ENCODE measurements around the gene GPSM1.
A peak's percentile ranks its signal among the peaks of the same experiment; 100 is the strongest.

GPSM1 gene

DNA sequence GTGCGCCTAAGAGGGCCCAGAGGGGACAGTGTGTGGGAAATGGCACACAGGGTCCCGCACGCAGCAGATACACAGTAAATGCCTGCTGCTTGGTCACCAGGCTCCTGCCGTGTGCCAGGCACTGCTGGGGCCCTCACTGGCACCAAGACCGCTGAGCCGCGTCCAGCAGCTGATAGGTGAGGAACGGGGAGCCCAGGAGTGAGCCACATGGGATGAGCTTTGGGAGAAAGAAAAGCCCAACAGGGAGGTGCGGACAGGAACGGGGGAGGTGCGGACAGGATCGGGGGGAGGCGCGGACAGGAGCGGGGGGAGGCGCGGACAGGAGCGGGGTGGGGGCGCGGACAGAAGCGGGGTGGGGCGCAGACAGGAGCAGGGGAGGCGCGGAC, 16.5 kb downstream of the GPSM1 start:
- no peak overlapping the region for H3K27ac ChIP-seq
- no peak for TF ChIP-seq ZFX (IDR thresholded peaks at IDR 0.05; ENCODE audit: borderline replicate concordance)
- TF ChIP-seq, protein P1, sequence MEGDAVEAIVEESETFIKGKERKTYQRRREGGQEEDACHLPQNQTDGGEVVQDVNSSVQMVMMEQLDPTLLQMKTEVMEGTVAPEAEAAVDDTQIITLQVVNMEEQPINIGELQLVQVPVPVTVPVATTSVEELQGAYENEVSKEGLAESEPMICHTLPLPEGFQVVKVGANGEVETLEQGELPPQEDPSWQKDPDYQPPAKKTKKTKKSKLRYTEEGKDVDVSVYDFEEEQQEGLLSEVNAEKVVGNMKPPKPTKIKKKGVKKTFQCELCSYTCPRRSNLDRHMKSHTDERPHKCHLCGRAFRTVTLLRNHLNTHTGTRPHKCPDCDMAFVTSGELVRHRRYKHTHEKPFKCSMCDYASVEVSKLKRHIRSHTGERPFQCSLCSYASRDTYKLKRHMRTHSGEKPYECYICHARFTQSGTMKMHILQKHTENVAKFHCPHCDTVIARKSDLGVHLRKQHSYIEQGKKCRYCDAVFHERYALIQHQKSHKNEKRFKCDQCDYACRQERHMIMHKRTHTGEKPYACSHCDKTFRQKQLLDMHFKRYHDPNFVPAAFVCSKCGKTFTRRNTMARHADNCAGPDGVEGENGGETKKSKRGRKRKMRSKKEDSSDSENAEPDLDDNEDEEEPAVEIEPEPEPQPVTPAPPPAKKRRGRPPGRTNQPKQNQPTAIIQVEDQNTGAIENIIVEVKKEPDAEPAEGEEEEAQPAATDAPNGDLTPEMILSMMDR (IDR thresholded peaks at IDR 0.05), result no peak

DNA sequence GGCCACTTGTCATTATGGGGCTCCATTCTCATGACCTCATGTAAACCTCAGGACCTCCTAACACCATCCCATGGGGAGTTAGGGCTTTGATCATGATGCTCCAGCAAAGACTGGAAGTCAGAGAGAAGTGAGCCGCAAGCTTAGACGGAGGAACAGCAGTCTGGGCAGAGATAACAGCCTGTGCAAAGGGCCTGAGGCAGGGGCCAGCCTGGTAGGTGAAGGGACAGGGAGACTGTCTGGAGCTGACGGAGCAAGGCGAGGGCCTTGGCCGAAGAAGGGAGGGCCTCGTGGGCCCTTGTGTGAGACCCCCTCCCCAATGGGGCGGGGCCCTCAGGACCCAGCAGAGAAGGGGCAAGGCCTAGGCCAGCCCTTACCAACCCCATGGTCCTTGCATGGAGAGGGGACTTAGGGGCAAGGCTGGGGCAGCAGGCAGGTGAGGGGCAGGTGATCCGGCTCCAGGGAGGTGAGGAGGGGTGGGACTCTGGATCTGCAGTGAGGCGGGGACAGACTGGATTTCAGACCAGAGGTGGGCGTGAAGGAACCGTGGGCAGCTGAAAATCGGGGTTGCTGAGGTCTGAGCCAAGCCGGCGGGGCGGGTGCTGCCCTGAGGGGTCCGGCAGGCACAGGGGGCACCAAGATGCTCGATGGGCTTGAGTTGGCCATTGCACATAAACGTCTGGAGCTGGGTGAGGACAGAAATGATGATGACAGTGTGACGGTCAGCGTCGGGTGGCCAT, 17.4 kb downstream of the GPSM1 start:
- no peak overlapping the region for H3K27ac ChIP-seq
- TF ChIP-seq, protein P1 (IDR thresholded peaks at IDR 0.05), result no peak
- TF ChIP-seq ZFX (IDR thresholded peaks at IDR 0.05; ENCODE audit: borderline replicate concordance), result no peak

DNA sequence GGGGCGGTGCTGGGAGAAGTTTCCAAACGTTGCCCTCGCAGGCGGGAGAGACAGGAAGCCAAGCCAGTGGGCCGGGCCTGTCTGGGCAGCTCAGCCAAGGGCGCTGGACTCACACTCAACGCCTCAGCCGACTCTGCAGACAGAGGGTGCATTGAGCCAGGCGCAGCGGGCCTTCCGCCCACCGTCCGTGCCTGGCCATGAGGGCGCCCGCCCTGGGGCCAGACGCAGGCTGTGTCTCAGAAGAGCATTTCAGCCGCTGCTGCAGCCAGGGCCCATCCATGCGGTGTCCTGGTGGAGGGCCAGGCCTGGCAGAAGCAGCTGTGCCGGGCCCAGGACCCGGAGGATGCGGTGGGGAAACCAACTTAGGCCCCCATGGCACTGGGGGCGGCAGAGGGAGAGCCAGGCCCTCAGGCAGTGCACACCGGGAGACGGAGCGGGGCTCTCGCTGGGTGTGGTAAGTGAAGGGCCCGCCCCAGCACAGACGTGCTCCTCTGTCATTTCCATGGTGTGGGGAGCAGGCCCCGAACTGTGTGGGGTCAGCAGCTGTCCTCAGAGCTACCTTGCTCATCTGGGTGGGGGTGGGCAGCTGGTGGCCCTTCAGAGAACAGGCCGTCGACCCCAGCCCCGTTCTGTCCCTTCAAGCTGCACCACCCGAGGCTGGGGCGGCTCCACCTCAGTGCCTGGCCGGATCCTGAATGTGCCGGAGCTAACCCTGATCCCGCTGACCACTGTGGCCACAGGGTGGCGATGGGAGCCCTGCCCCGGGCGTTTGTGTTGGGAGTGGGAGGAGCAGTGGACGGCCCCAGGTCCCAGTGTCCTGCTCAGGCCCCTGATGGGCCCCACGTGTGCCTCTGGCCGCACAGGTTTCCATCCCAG, 18.2 kb downstream of the GPSM1 start:
- H3K27ac ChIP-seq, result no peak overlapping the region
- TF ChIP-seq, protein P1 (IDR thresholded peaks at IDR 0.05), result no peak; the same call in 1 of the 2 replicates
- TF ChIP-seq ZFX (IDR thresholded peaks at IDR 0.05; ENCODE audit: borderline replicate concordance), result no peak

DNA sequence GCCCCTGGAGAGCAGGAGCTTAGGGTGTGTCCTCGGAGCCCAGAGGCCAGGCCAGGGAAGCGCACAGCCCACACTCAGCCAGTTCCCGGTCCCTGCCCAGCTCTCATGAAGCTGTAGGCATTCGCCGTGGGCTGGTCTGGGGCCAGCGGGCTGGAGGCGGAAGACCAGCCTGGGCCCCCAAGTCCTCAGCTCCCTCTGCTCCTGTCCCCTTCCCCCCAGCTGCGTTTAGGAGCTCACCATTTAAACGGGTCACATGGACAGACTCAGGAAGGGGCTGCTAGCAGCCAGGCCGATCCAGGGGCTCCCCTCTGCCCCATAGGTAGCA, 18.8 kb downstream of the GPSM1 start:
- no peak overlapping the region for H3K27ac ChIP-seq

DNA sequence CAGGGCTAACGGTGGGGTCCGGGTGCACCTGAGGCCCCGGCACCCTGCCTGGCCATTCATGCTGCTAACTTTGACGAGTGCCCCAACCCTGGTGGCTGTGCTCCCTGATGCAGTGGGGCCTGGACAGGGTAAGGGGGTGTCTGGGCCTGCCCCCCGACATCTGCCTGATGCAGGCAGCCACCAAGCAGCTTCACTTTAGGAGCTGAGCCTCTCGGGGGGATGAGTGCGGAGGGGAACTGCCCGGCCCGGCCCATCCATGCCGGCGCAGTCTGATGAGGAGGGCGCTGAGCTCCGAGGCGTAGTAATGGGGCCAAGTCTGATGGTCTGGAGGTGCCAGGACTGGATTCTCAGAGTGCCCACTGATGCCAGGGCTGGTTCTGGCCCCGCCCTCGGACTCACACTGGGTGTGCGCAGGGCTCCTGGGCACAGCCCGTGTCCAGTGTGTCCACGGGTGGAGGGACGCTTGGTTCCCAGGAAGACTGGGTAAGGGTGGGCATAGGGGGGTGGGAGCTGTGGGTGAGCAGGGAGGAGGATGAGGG, 19.7 kb downstream of the GPSM1 start:
- TF ChIP-seq ZFX (IDR thresholded peaks at IDR 0.05; ENCODE audit: borderline replicate concordance), result no peak
- TF ChIP-seq, protein P1 (IDR thresholded peaks at IDR 0.05), result no peak
- no peak overlapping the region for H3K27ac ChIP-seq

More for the DNA sequence above, 18.8 kb downstream of the GPSM1 start:
- TF ChIP-seq ZFX (IDR thresholded peaks at IDR 0.05; ENCODE audit: borderline replicate concordance), result no peak
- TF ChIP-seq, protein P1 (IDR thresholded peaks at IDR 0.05), result 0 out of 2 replicates have a peak, but pooled peaks have one; percentile 5

DNA sequence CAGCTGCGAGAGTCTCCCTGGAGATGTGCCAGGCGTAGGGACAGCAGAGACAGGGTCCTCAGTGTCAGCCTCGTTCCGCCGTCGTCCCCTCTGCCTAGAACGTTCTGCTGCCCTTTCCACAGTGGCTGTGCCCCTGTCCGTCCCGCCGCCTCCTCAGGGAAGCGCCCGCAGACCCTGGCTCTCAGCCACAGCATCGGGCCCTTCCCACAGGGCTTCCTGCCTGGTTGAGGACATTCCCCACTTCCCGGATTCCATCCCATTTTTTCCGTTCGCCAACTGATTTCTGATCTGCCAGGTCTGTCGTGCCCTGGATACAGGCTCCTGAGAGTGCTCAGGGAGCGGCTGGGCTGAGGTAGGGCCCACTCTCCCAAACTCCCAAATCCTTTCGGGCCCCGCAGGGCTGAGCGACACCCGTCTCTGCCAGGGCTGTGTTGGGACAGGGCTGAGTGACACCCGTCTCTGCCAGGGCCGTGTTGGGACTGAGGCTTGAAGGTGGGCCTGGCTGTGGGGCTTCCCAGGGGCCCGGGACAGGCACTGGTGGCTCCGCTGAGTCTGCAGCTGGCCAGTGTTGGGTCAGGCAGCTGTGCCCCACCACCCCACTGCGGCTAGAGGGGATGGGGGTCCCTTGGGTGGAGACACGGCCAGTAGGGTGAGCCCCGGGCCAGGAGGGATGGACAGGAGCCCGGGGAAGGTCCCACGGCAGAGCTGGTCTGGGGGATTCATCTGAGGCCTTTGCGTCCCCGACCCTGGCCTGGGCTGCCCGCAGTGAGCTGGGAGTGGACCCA, 20.3 kb downstream of the GPSM1 start:
- no peak overlapping the region for H3K27ac ChIP-seq
- no peak for TF ChIP-seq ZFX (IDR thresholded peaks at IDR 0.05; ENCODE audit: borderline replicate concordance)
- TF ChIP-seq, protein P1 (IDR thresholded peaks at IDR 0.05), result no peak

Data from 22Rv1 (cell line).